WTC11 (cell line): Measurements from ENCODE around the gene DERA. TPM values are rescaled to one million over a fixed set of nuclear protein-coding genes. Genes with fewer than 3 reads are reported as not detected.

ENCODE experiments used
- ATAC-seq: fragments of 200-7000 bp; cut with Tn5 transposase; 2 replicates; pipeline ENCODE4 v1.10.0; 2021; ENCODE audit warnings: mild to moderate bottlenecking, moderate library complexity
- CTCF ChIA-PET: fragments of 300-600 bp; sonication (Branson Sonifier 250); formaldehyde crosslinking; loops from one replicate; lab custom pipeline; 2021; ENCODE audit warnings: antibody characterized with exemption; lab: Charles Lee
- POLR2A ChIA-PET: fragments of 350-600 bp; sonication (Branson Sonifier 250); formaldehyde crosslinking; loops from one replicate; lab custom pipeline; 2021; ENCODE audit warnings: antibody characterized with exemption; lab: Charles Lee
- DNase-seq: peaks from one replicate; pipeline ENCODE4 v3.0.0; 2021; ENCODE audit warnings: low spot score
- H3K27ac Mint-ChIP-seq: 2 replicates; pipeline ENCODE4 v1.8.0; 2021; ENCODE audit warnings: mixed read lengths
- H3K27me3 Mint-ChIP-seq: 2 replicates; pipeline ENCODE4 v1.8.0; 2021; ENCODE audit warnings: low read depth, mild to moderate bottlenecking, moderate library complexity, mixed read lengths
- H3K36me3 Mint-ChIP-seq: 2 replicates; pipeline ENCODE4 v1.8.0; 2021; ENCODE audit warnings: mixed read lengths
- H3K4me1 Mint-ChIP-seq: 2 replicates; pipeline ENCODE4 v1.8.0; 2022; ENCODE audit warnings: mixed read lengths
- H3K4me3 Mint-ChIP-seq: 2 replicates; pipeline ENCODE4 v1.8.0; 2021; ENCODE audit warnings: mild to moderate bottlenecking, moderate library complexity, mixed read lengths
- H3K9me3 Mint-ChIP-seq: 2 replicates; pipeline ENCODE4 v1.8.0; 2021; ENCODE audit warnings: mixed read lengths
- ESRRA ChIP-seq: sonication (generic); formaldehyde crosslinking; IDR thresholded peaks from 2 replicates; pipeline ENCODE4 v1.8.1; 2022; ENCODE audit warnings: mild to moderate bottlenecking, missing genetic modification reagents, borderline replicate concordance
- ETV6 ChIP-seq: sonication (generic); formaldehyde crosslinking; IDR thresholded peaks from 2 replicates; pipeline ENCODE4 v1.8.1; 2022; ENCODE audit warnings: mild to moderate bottlenecking, missing genetic modification reagents
- GABPB1 ChIP-seq: sonication (generic); formaldehyde crosslinking; IDR thresholded peaks from 2 replicates; pipeline ENCODE4 v1.8.1; 2023; ENCODE audit warnings: mild to moderate bottlenecking, missing genetic modification reagents
- JAZF1 ChIP-seq: fragments of 250-450 bp; sonication (Bioruptor Pico); IDR thresholded peaks from 2 replicates; pipeline ENCODE4 v1.9.0; 2021; ENCODE audit warnings: moderate library complexity, mild to moderate bottlenecking, inconsistent platforms
- MXD4 ChIP-seq: fragments of 250-450 bp; sonication (Bioruptor Pico); IDR thresholded peaks from 2 replicates; pipeline ENCODE4 v1.8.0; 2021; ENCODE audit warnings: mild to moderate bottlenecking, moderate library complexity, borderline replicate concordance
- NFE2L1 ChIP-seq: sonication (generic); formaldehyde crosslinking; IDR thresholded peaks from 2 replicates; pipeline ENCODE4 v1.8.1; 2023; ENCODE audit warnings: missing genetic modification reagents
- SP1 ChIP-seq: sonication (generic); formaldehyde crosslinking; conservative IDR thresholded peaks from 2 replicates; pipeline ENCODE4 v1.8.1; 2022; ENCODE audit warnings: missing genetic modification reagents
- TCF7 ChIP-seq: sonication (generic); formaldehyde crosslinking; IDR thresholded peaks from 2 replicates; pipeline ENCODE4 v1.8.0; 2022; ENCODE audit warnings: mild to moderate bottlenecking, low read depth, missing genetic modification reagents, moderate library complexity
- ZNF317 ChIP-seq: sonication (generic); formaldehyde crosslinking; IDR thresholded peaks from 2 replicates; pipeline ENCODE4 v1.8.1; 2023; ENCODE audit warnings: low read depth, mild to moderate bottlenecking, moderate library complexity, missing genetic modification reagents, borderline replicate concordance
- ZNF423 ChIP-seq: fragments of 250-450 bp; sonication (Bioruptor Pico); IDR thresholded peaks from 2 replicates; pipeline ENCODE4 v2.1.2; 2022; ENCODE audit warnings: mild to moderate bottlenecking, moderate library complexity
- total RNA-seq: library from RNA; stranded (reverse); gene quantifications from 3 replicates; pipeline ENCODE4 v1.2.3, GENCODE V29; 2021
- TF ChIP-seq, protein P1 (sequence below): sonication (generic); formaldehyde crosslinking; IDR thresholded peaks from 2 replicates; pipeline ENCODE4 v1.8.0; 2022; ENCODE audit warnings: mild to moderate bottlenecking, missing genetic modification reagents
- TF ChIP-seq, protein P2 (sequence below): fragments of 200-600 bp; IDR thresholded peaks from 2 replicates; pipeline ENCODE4 v1.8.0; 2022; ENCODE audit warnings: antibody characterized with exemption
- TF ChIP-seq, protein P3 (sequence below): sonication (generic); formaldehyde crosslinking; IDR thresholded peaks from 2 replicates; pipeline ENCODE4 v1.8.1; 2023; ENCODE audit warnings: mild to moderate bottlenecking, missing genetic modification reagents
- TF ChIP-seq, protein P4 (sequence below): sonication (generic); formaldehyde crosslinking; IDR thresholded peaks from 2 replicates; pipeline ENCODE4 v1.8.1; 2022; ENCODE audit warnings: mild to moderate bottlenecking, moderate library complexity, missing genetic modification reagents
- TF ChIP-seq, protein P5 (sequence below): sonication (generic); formaldehyde crosslinking; IDR thresholded peaks from 2 replicates; pipeline ENCODE4 v1.8.0; 2023; ENCODE audit warnings: mild to moderate bottlenecking, missing genetic modification reagents
- TF ChIP-seq, protein P6 (sequence below): fragments of 250-450 bp; sonication (Bioruptor Pico); conservative IDR thresholded peaks from 2 replicates; pipeline ENCODE4 v1.9.0; 2021; ENCODE audit warnings: mild to moderate bottlenecking
- TF ChIP-seq, protein P7 (sequence below): sonication (generic); formaldehyde crosslinking; conservative IDR thresholded peaks from 2 replicates; pipeline ENCODE4 v1.8.1; 2022; ENCODE audit warnings: mild to moderate bottlenecking, missing genetic modification reagents

The DERA gene
- total RNA-seq, 1 experiment from 2014 or later = 22.4 TPM

DNA sequence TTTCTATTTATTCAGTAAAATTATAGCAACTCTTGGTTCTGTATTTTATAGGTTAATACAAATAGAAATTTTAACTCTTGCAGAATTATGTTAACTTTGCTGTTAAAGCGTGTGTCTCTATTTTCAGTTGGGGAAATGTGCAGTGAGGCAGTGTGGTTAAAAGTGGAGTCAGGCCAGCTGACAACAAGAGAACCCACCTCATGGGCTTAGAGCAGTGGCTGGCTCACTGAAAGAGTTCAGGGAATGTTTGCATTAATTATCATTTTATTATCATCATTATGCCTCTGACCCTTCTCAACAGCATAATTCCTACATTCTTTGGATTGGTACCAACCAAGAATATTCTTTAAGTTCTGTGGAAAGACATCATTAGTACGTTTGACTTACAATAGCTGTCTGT lies 163.8 kb downstream of the DERA start (continued):
- TF ChIP-seq, protein P1, sequence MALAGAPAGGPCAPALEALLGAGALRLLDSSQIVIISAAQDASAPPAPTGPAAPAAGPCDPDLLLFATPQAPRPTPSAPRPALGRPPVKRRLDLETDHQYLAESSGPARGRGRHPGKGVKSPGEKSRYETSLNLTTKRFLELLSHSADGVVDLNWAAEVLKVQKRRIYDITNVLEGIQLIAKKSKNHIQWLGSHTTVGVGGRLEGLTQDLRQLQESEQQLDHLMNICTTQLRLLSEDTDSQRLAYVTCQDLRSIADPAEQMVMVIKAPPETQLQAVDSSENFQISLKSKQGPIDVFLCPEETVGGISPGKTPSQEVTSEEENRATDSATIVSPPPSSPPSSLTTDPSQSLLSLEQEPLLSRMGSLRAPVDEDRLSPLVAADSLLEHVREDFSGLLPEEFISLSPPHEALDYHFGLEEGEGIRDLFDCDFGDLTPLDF (CRISPR knock-in tag) = no peak
- TF ChIP-seq, protein P2, sequence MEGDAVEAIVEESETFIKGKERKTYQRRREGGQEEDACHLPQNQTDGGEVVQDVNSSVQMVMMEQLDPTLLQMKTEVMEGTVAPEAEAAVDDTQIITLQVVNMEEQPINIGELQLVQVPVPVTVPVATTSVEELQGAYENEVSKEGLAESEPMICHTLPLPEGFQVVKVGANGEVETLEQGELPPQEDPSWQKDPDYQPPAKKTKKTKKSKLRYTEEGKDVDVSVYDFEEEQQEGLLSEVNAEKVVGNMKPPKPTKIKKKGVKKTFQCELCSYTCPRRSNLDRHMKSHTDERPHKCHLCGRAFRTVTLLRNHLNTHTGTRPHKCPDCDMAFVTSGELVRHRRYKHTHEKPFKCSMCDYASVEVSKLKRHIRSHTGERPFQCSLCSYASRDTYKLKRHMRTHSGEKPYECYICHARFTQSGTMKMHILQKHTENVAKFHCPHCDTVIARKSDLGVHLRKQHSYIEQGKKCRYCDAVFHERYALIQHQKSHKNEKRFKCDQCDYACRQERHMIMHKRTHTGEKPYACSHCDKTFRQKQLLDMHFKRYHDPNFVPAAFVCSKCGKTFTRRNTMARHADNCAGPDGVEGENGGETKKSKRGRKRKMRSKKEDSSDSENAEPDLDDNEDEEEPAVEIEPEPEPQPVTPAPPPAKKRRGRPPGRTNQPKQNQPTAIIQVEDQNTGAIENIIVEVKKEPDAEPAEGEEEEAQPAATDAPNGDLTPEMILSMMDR = no peak
- TF ChIP-seq, protein P3, sequence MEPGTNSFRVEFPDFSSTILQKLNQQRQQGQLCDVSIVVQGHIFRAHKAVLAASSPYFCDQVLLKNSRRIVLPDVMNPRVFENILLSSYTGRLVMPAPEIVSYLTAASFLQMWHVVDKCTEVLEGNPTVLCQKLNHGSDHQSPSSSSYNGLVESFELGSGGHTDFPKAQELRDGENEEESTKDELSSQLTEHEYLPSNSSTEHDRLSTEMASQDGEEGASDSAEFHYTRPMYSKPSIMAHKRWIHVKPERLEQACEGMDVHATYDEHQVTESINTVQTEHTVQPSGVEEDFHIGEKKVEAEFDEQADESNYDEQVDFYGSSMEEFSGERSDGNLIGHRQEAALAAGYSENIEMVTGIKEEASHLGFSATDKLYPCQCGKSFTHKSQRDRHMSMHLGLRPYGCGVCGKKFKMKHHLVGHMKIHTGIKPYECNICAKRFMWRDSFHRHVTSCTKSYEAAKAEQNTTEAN (CRISPR knock-in tag) = no peak

DNA sequence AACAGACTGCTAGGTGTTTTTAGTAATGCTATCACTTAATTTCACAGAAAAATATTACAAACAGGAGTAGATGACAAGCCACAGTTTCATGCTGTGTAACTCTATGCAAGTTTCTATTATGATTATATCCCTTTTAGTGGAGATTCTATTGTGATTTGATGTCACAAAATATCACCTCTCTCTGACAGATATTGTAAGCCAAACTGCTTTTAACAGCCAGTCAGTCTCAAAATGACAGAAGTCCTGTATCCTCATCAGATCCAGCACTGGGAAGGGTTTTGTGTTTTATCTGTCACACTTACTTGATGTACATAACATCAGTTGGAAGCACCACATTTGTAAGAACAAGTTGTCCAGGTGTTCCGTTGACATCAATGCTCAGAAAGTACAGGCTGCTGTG lies 164.8 kb downstream of the DERA start:
- no peak for ATAC-seq
- Mint-ChIP-seq H3K36me3 (no peaks in the 10 kb centered on the region), H3K27me3 (no peaks in the 10 kb centered on the region; the same call in 1 of the 2 replicates), H3K9me3 (peaks cover 6% of the 10 kb centered on the region; the same call in 1 of the 2 replicates), H3K27ac (no peak overlapping the region), H3K4me3 (no peak overlapping the region), H3K4me1 (no peaks in the 10 kb centered on the region)
- ChIA-PET CTCF (interaction anchor here (0.7 to 1.4 kb wide), 11 partner anchors 36 to 535 kb away, joined by 3 to 10 read pairs (median 3); no protein-coding TSS in a partner anchor), POLR2A (no interaction called here)
- no peak for DNase-seq
- TF ChIP-seq, protein P4, sequence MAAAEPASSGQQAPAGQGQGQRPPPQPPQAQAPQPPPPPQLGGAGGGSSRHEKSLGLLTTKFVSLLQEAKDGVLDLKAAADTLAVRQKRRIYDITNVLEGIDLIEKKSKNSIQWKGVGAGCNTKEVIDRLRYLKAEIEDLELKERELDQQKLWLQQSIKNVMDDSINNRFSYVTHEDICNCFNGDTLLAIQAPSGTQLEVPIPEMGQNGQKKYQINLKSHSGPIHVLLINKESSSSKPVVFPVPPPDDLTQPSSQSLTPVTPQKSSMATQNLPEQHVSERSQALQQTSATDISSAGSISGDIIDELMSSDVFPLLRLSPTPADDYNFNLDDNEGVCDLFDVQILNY = no peak
- TF ChIP-seq GABPB1 (no peak), ESRRA (no peak), NFE2L1 (CRISPR knock-in tag) (no peak), JAZF1 (CRISPR knock-in tag) (no peak), MXD4 (no peak), ZNF423 (no peak), ETV6 (CRISPR knock-in tag) (no peak), SP1 (CRISPR knock-in tag) (no peak), ZNF317 (CRISPR knock-in tag) (no peak), TCF7 (CRISPR knock-in tag) (no peak)
- TF ChIP-seq, protein P5, sequence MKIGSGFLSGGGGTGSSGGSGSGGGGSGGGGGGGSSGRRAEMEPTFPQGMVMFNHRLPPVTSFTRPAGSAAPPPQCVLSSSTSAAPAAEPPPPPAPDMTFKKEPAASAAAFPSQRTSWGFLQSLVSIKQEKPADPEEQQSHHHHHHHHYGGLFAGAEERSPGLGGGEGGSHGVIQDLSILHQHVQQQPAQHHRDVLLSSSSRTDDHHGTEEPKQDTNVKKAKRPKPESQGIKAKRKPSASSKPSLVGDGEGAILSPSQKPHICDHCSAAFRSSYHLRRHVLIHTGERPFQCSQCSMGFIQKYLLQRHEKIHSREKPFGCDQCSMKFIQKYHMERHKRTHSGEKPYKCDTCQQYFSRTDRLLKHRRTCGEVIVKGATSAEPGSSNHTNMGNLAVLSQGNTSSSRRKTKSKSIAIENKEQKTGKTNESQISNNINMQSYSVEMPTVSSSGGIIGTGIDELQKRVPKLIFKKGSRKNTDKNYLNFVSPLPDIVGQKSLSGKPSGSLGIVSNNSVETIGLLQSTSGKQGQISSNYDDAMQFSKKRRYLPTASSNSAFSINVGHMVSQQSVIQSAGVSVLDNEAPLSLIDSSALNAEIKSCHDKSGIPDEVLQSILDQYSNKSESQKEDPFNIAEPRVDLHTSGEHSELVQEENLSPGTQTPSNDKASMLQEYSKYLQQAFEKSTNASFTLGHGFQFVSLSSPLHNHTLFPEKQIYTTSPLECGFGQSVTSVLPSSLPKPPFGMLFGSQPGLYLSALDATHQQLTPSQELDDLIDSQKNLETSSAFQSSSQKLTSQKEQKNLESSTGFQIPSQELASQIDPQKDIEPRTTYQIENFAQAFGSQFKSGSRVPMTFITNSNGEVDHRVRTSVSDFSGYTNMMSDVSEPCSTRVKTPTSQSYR = no peak
- TF ChIP-seq, protein P6, sequence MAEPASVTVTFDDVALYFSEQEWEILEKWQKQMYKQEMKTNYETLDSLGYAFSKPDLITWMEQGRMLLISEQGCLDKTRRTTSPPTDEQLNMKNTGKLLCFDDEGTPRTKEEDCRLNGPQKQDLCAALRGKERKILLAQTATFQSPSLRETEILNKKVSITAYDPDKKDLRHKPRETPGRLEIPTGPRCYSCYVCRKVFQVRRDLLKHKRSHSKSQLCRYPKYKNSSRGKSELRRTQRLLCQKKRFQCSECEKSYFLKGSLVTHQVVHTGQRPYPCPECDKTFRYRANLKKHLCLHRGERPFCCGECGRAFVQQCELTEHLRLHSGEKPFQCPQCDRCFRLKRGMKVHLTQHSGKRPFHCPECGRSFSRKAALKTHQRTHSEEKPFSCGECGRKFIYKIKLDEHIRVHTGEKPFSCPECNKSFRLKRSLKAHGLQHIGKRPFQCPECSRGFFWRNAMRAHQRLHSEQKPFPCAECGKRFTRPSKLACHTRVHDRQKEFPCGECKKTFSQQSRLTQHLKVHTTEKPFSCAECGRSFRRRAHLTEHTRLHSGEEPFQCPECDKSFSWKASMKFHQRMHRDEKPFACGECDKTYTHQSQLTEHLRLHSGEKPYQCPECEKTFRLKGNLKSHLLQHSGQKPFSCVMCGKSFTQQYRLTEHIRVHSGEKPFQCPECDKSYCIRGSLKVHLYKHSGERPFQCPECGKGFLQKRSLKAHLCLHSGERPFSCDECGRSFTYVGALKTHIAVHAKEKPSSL = no peak
- TF ChIP-seq, protein P7, sequence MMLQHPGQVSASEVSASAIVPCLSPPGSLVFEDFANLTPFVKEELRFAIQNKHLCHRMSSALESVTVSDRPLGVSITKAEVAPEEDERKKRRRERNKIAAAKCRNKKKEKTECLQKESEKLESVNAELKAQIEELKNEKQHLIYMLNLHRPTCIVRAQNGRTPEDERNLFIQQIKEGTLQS (CRISPR knock-in tag) = no peak
